Kidney (tissue), 14 donors: ENCODE measurements around the gene PHF13. TPM values are rescaled to one million over a fixed set of nuclear protein-coding genes. Genes with fewer than 3 reads are reported as not detected.

ENCODE experiments used
- DNase-seq, 5 donors: peaks; one replicate each; pipeline ENCODE4 v3.0.0-alpha.2; 2013 to 2020
- FAIRE-seq: peaks from 2 replicates; lab custom pipeline; 2012; peaks lifted over from hg19 to GRCh38; lab: Jason Lieb, UNC
- H3K27ac ChIP-seq, 2 donors: one replicate each; pipeline ENCODE4 v1.7.0; 2013; ENCODE audit warnings: low read depth in 2 of 2, low read length in 2 of 2, inconsistent platforms in 1 of 2
- H3K27me3 ChIP-seq: one replicate; pipeline ENCODE4 v1.7.1; 2013; ENCODE audit warnings: low read length, inconsistent platforms; ENCODE audit not compliant: control insufficient read depth, insufficient read depth
- H3K36me3 ChIP-seq, 3 donors: one replicate each; pipeline versions ENCODE4 v1.7.0 to v1.7.1; 2013; ENCODE audit warnings: low read length in 3 of 3, control low read depth in 1 of 3, inconsistent platforms in 1 of 3; ENCODE audit not compliant: insufficient read depth in 3 of 3, control insufficient read depth in 2 of 3
- H3K4me1 ChIP-seq, 3 donors: one replicate each; pipeline versions ENCODE4 v1.7.0 to v1.7.1; 2013; ENCODE audit warnings: low read length in 3 of 3, inconsistent platforms in 1 of 3, low read depth in 1 of 3; ENCODE audit not compliant: control insufficient read depth in 2 of 3, insufficient read depth in 2 of 3
- H3K4me3 ChIP-seq, 3 donors: one replicate each; pipeline versions ENCODE4 v1.7.0 to v1.8.1; 2013; ENCODE audit warnings: low read length in 3 of 3, control low read depth in 1 of 3, inconsistent platforms in 1 of 3
- H3K9ac ChIP-seq, 3 donors: one replicate each; pipeline versions ENCODE4 v1.7.0 to v1.7.1; 2013; ENCODE audit warnings: low read length in 3 of 3, control low read depth in 1 of 3, inconsistent platforms in 1 of 3
- H3K9me3 ChIP-seq, 3 donors: one replicate each; pipeline versions ENCODE4 v1.7.0 to v1.7.1; 2013; ENCODE audit warnings: low read length in 3 of 3, control low read depth in 1 of 3, inconsistent platforms in 1 of 3; ENCODE audit not compliant: control insufficient read depth in 2 of 3, insufficient read depth in 1 of 3
- intact Hi-C: fragments of 100-400 bp; cut with DNase I; formaldehyde crosslinking; loops from one replicate; pipeline ENCODE4 v1.11.1; 2022
- polyA plus RNA-seq: library from polyadenylated mRNA; stranded (reverse); fragments of 350-450 nt; fragmentation: Illumina TruSeq; extraction: RNeasy Lipid Tissue Mini Kit (QIAGEN cat#74804); gene quantifications from one replicate; pipeline ENCODE4 v1.2.3, GENCODE V29; 2014; ENCODE audit warnings: low read depth, low replicate concordance; ENCODE audit not compliant: insufficient read depth
- total RNA-seq: library from RNA; stranded (reverse); fragmentation: NEBNext Ultra II Directional; extraction: Animal tissue kit (Norgen Biotek cat#: 25700); gene quantifications from one replicate; pipeline ENCODE4 v1.2.1, GENCODE V29; 2021
- TF ChIP-seq, protein P1 (sequence below): IDR thresholded peaks from 3 replicates; pipeline ENCODE4 v1.5.1; 2012; ENCODE audit warnings: mild to moderate bottlenecking, moderate library complexity, borderline replicate concordance; ENCODE audit not compliant: insufficient read depth; ENCODE audit errors: extremely low read depth
- donor health status: control.
- donor health status: control.
- donor health status: control.
- donor health status: control.
- donor health status: control.
- donor health status: DM: yes; HTN: yes; CAD: no.
- donor health status: Normal renal cell carcinoma (clear cell type).

PHF13 gene
- total and polyA plus RNA-seq, 2 donors from 2014 or later: 6.0 to 11.0 TPM

GRCh38 chr1:6592865-6593593, 20.5 kb upstream of the PHF13 start:
- no peak for FAIRE-seq
- peaks cover 0 to 64% (median 56%) of the 10 kb centered on the region in 3 donors for H3K36me3 ChIP-seq
- intact Hi-C loops: no loop called here

DNA sequence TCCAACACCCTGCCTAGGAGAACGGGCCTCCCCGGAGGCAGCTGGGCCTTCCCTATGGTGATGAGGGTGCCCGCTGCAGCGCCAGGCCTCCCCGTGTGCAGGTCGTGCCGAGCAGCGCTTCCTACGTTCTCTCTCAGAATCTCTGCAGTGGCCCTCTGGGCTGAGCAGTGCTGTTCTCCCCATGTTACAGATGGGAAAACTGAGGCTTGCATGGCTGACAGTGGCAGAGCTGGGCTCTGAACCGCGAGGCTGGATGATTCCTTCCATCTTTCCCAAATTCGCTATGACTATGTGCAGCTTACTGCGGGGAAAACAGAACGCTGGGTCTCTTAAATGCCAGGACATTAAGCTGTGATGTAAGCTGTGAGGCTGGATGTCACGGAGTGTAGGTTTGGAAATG, 19.7 kb upstream of the PHF13 start:
- no peak for FAIRE-seq
- TF ChIP-seq, protein P1, sequence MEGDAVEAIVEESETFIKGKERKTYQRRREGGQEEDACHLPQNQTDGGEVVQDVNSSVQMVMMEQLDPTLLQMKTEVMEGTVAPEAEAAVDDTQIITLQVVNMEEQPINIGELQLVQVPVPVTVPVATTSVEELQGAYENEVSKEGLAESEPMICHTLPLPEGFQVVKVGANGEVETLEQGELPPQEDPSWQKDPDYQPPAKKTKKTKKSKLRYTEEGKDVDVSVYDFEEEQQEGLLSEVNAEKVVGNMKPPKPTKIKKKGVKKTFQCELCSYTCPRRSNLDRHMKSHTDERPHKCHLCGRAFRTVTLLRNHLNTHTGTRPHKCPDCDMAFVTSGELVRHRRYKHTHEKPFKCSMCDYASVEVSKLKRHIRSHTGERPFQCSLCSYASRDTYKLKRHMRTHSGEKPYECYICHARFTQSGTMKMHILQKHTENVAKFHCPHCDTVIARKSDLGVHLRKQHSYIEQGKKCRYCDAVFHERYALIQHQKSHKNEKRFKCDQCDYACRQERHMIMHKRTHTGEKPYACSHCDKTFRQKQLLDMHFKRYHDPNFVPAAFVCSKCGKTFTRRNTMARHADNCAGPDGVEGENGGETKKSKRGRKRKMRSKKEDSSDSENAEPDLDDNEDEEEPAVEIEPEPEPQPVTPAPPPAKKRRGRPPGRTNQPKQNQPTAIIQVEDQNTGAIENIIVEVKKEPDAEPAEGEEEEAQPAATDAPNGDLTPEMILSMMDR: no peak
- peaks cover 0 to 66% (median 51%) of the 10 kb centered on the region in 3 donors for H3K36me3 ChIP-seq
- H3K4me3 ChIP-seq: no peak overlapping the region
- no peaks in the 10 kb centered on the region for H3K9me3 ChIP-seq
- DNase-seq: no peak
- no peak overlapping the region for H3K27ac ChIP-seq
- H3K27me3 ChIP-seq: no peaks in the 10 kb centered on the region
- intact Hi-C loops: no loop called here
- peaks cover 0 to 20% (median 18%) of the 10 kb centered on the region in 3 donors for H3K4me1 ChIP-seq
- H3K9ac ChIP-seq: no peak overlapping the region

More at GRCh38 chr1:6592865-6593593, 20.5 kb upstream of the PHF13 start:
- no peak overlapping the region for H3K4me3 ChIP-seq
- H3K9ac ChIP-seq: no peak overlapping the region
- H3K27ac ChIP-seq: no peak overlapping the region
- peaks cover 0 to 18% (median 17%) of the 10 kb centered on the region in 3 donors for H3K4me1 ChIP-seq
- DNase-seq: no peak
- no peaks in the 10 kb centered on the region for H3K27me3 ChIP-seq
- TF ChIP-seq, protein P1: no peak
- H3K9me3 ChIP-seq: no peaks in the 10 kb centered on the region

DNA sequence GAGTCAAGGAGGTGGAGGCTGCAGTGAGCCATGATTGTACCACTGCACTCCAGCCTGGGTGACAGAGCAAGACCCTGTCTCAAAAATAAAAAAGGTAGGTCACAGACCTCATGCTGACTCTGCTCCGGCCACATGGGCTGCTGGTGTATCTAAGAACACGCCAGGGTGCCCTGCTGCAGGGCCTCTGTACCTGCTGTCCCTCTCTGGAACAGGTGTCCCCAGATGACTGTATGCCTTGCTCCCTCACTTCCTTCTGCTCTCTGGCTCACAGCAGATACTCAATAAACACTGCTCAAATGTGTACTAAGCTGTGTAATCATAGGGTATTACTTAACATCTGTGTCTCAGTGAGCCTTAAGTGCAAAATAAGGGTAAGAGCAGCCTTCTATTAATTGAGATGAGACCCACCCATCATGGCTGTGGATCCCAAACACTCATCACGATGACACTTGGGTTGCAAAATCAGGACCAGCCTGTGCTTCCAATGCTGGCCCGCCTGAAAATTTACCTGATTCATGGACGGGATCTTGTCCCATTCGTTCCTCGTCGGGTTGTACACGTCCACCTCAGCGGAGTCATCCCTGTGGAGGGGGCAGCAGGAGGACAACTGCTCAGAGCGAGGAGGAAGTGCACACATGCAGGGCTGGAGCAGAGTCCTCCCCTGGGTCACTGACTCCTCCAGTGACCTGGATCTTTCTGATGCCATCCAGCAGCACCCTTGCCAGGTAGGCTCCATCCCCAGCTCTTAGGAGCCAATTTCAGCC, 18.4 kb upstream of the PHF13 start:
- H3K9ac ChIP-seq: no peak overlapping the region
- H3K4me1 ChIP-seq: peaks cover 0 to 27% (median 23%) of the 10 kb centered on the region in 3 donors
- DNase-seq (no peak), FAIRE-seq (no peak)
- no peaks in the 10 kb centered on the region for H3K9me3 ChIP-seq
- peaks cover 0 to 56% (median 43%) of the 10 kb centered on the region in 3 donors for H3K36me3 ChIP-seq
- TF ChIP-seq, protein P1: no peak
- no peak overlapping the region for H3K4me3 ChIP-seq
- no peaks in the 10 kb centered on the region for H3K27me3 ChIP-seq
- no peak overlapping the region for H3K27ac ChIP-seq
- intact Hi-C loops: no loop called here
